Left forelimb (tissue), 1 donor: ENCODE data around the gene JMJD1C.
"Not testable (repeated sequence)": the region's sequence is repeated elsewhere in the genome, so short reads cannot be mapped to it uniquely, and the experiment has no call there.

ENCODE experiments used
- DNase-seq: peaks from one replicate; pipeline ENCODE4 v3.0.0-alpha.2; 2018; ENCODE audit warnings: low spot score

JMJD1C gene

DNA sequence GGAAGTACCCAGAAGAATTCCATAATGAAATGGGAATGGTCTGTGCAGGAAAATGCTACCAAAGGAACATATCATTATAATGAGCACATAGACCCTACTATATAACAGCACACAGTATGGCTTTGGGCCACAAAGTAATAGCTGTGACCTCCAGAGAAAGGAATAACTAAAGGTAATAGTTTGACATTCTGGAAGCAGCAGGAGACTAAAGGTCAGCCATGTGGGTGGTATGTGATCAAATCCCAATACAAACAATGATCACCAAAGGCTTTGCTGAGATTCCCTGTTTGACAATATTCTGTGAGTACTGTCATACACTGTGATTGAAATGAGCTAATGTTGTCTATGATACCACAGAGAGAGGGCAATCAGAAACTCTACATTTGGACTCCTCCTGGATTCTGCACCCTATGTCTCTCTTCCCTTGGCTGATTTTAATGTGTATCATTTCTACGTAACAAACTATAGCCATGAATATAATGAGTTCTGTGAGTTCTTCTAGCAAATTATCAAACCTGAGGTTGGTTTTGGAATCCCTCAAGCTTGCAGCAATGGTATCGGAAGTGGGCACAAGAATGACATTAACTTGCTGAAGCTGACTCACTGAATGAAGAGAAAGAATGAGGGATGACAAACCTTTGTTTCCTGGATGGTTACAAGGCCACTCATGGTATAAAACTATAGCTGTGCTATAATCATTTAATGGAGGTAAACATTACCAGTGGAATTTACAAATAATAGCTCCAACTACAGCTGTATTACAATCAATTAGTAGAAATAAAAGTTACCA lies 99.6 kb downstream of the JMJD1C start:
- no peak for DNase-seq

DNA sequence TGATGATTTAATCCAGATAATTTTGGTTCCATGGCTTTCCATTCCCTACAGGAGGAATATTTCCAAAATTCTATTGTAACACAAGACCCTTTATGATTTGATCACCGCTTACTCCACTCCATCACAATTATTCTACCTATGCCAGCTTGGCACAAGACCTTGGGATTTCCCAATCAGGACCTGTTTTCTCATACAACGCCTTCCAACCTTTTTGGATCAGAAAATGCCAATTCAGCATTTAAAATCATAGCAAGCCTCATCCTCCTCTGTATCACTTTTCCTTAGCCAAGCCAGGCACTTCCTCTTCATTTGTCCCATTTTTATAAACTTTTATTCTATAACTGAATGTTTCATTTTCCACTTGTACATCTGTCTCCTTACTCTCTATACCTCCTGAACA lies 100.9 kb downstream of the JMJD1C start:
- no peak for DNase-seq

DNA sequence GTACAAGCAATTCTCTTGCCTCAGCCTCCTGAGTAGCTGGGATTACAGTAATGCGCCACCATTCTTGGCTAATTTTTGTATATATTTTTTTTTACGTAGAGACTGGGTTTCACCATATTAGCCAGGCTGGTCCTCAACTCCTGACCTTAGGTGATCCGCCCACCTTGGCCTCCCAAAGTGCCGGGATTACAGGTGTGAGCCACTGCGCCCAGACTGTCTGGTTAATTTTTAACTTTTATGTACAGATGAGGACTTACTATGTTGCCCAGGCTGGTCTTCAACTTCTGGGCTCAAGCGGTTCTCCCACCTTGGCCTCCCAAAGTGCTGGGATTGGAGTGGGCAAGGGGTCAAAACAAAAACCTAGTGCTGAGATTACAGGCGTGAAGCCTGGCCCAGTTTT lies 101.8 kb downstream of the JMJD1C start:
- no peak for DNase-seq

DNA sequence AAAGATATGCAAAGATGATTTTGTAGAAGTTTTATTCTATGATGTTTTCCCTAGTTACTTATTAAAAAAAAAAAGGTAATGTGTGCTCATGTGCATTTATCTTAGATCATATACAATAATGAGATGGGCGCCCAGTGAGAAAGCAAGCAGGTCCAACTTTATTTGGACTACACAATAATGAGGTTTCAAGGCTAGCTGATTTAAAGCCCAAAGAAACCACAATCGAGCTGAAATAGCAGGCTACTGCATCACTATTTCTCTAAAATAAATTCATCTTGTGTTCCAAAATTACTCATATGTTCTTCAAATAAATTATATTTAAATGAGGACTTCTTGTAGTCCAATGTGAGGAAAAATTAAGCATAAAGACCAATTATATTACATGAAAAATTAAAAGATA lies 110.1 kb downstream of the JMJD1C start:
- no peak for DNase-seq

DNA sequence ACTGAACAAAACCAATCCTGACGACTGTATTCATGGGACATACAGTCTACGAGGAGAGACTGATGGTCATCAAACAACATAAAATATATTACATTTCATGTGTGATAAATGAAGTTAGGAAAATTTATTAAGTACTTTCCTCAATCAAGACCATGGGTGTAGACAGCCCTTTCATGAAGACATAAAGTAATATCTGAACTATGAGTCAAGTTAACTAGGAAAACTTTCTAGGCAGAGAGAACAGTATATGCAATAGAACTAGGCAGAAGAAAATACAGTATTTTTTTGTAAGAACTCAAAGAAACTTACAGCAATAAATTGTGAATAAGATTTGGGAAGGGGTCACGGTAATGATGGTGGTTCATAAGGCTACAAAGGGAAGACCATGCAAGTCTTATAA lies 112.8 kb downstream of the JMJD1C start:
- no peak for DNase-seq

DNA sequence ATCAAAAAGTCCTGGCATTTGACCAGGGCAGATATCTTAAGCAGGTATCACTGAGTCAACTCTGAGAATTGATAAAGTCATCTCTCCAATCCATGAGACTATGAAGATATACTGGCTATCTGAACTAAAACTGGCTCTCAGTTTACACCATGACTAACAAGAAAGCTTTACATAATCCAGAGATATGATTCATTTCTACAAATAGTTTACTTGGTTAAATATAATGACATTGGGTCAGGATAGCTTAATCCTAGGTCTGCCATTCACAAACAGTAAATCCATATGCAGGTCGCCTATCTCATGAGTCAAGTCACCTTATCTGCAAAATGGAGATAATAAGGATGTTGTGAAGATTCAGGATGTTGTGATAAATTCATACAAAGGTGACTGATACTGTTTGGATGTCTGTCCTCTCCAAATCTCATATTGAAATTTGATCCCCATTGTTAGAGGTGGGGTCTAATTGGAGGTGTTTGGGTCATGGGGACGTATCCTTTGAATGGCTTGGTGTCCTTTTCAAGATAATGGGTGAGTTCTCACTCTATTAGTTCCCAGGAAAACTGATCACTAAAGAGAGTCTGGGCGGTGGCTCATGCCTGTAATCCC lies 117.4 kb downstream of the JMJD1C start:
- DNase-seq, result no peak

DNA sequence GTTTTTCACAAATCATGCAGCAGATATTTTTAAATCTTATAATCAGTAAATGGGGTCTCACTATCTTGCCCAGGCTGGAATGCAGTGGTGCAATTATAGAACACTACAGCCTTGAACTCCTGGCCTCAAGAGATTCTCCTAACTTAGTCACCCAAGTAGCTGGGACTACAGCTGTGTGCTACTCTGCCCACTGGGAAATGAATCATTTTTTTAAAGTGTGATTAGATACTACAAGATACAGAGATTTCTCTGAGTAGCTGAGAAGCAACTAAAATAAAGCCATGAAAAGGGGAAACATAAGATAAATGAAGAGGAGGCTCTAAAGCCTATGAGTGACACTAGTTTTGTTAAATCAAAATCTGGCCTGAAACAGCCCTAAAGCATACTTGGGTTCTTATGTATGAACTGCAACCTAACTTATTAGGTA lies 119.7 kb downstream of the JMJD1C start:
- DNase-seq, result no peak

DNA sequence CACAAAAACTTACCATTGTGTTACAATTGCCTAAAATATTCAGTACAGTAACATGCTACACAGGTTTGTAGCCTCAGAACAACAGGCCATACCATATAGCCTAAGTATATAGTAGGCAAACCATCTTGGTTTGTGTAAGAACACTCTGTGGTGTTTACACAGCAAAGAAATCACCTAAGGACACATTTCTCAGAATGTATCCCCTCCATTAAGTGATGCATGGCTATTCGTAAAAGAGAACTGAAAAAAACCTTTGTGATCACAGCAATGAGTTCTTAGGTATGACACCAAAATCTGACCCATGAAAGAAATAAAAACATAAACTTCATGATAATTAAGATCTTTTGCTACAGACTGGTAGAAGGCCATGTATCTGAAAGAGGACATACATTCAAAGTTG lies 121.5 kb downstream of the JMJD1C start:
- no peak for DNase-seq

DNA sequence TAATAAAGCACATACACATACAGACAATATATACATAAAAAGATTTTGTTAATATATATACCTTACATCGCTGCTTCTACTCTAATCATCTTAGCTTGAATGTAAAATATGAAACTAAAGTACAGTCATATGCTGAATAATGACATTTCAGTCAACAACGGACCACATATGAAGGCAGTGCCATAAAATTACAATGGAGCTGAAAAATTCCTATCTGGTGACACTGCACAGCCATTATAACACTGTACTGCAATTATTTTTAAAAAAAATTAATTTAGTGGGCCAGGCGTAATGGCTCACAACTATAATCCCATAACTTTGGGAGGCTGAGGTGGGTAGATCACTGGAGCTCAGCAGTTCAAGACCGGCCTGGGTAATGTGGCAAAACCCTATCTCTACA lies 122.3 kb downstream of the JMJD1C start:
- no peak for DNase-seq

DNA sequence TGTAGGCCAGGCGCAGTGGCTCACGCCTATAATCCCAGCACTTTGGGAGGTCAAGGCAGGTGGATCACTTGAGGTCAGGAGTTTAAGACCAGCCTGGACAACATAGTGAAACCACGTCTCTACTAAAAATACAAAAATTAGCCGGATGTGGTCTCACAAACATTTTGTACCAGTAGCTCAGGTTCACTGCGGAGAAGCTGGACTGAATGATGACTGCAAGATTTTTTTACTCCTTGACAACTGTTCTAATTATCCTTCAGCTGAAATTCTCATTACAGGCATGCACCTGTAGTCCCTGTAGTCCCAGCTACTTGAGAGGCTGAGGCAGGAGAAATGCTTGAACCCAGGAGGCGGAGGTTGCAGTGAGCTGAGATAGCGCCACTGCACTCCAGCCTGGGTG lies 126.1 kb downstream of the JMJD1C start:
- not testable (repeated sequence) for DNase-seq

DNA sequence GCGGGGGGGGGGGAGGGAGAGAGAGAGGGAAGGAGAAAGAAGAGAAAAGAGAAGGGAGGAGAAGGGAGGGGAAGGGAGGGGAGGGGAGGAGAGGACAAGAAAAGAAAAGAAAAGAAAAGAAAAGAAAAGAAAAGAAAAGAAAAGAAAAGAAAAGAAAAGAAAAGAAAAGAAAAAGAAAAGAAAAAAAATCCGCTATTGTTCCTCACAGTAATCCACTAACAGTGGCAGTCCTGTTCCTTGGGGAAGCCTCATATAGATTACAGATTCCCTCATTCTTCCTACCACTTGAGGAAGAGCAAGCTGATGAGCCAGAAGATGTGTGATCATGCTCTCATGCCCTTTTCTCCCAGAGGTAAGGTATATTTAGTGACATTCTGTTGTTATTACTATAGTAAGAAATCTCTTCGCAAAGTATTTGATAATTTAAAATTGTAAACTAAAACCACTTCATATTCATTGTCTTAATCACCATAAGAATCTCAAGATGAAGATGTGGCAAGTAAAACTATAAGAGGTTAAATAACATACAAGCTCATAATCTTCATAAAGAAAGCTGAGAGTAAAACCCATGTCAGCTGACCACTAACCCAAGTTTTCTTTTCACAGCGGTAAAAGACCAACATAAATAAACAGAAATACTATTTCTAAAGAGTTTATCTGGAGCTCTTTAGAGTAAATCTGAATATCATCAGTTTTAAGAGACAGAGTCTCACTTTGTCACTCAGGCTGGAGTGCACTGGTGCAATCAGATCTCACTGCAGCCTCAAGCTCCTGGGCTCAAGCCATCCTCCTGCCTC lies 128.1 kb downstream of the JMJD1C start:
- no peak for DNase-seq

DNA sequence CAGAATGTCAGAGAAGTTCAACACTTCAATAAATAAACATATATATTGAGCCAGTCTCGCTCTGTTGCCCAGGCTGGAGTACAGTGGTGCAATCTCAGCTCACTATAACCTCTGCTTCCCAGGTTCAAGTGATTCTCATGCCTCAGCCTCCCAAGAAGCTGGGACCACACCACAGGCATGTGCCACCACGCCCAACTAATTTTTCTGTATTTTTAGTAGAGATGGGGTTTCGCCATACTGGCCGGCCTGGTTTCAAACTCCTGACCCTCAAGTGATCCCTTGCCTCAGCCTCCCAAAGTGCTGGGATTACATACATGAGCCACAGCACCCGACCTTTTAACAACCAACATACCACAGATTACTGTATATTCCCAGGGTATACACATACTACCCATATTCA lies 134.2 kb downstream of the JMJD1C start:
- no peak for DNase-seq

DNA sequence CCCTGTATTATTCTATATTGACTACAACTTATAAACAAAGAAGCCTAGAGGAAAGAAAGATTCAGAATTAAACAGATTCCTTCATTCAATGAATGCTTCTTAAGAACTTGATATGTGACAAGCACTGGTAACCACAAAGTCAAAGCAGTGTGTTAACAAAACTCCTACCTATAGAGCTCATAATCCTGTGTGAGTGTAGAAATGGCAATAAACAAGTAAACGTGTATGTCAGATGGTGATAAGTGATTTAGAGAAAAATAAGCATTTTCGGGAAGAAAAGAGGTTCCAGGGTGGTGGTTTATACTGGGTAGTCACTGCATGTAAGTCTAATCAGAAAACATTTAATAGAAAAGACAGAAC lies 141.3 kb downstream of the JMJD1C start:
- no peak for DNase-seq

DNA sequence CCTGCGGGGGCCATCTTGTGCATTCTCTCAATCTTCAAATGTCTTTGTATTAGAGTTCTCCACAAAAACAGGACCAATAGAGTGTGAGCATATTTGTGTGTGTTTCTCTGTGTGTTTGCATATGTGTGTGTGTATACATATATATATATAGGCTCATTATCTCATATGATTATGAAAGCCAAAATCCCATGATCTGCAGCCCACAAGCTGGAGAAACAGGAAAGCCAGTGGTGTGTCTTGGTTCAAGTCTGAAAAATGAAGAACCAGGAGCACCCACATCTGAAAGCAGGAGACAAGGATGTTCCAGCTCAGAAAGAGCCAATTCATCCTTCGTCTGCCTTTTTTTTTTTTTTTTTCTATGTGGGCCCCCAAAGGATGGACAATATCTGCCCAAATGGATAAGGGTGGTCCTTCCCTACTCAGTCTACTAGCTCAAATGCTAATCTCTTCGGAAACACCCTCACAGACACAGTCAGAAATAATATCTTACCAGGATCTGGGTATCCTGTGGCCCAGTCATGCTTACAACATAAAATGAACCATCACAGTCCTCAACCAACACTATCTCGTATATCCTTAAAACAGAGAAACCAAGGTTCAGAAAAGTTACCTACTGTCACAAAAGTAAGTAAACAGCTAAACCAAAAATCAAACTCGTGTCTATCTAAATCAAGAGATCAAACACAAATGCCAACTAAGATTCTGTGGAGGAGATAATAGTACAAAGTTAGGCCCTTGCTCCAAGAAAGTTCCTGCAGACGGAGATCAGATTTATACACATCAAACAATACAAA lies 141.9 kb downstream of the JMJD1C start:
- DNase-seq, result no peak

DNA sequence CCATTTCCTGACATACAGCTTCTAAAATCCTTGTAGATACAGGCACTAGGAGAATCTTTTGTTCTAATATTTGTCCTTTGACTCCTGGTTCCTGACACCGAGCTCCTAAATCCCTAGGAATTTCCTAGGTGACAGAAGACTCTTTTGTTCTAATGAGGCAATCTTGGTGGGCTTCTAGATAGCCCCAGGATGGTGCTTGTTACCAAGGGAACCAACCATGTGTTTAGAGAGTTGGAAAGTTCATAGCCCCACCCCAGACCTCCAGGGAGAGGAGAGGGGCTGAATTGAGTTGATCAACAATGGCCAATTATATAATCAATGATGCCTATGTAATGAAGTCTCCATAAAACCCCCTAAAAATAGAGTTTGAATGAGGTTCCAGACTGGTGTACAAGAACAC lies 145.1 kb downstream of the JMJD1C start:
- DNase-seq, result no peak

DNA sequence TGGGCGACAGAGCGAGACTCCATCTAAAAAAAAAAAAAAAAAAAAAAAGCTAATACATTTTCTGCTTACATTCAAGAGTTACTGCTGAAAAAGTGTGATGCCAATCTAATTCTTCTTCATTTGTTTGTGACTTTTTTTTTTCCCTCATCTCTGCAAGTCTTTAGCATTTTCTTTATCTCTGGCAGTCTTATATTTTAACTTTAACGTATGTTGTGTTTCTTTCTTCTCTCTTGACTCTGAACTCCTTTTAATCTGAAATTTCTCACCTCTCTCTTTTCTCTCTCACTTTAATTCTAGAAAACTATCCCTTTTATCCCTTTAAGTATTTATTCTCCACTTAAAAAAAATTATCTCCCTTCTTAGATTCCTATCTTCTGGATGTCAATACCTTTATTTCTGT lies 146.5 kb downstream of the JMJD1C start:
- DNase-seq, result no peak

DNA sequence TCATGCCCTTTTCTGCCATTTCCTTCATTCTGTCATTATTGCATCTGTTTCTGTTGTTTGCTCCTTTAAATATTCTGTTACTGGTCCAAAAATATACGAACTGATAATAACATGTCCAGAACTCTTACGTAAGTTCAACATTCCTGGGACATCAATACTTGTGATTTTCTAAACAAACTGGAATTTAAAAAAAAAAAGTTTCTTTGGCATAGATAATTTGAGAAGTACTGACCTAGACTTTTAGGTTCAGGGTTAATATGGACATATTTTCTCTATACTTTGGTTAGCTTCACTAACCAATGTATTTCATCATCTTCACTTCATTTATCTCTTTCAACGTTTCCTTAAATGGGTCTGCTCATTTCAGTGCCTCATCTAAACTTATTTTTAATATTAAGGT lies 147.3 kb downstream of the JMJD1C start:
- DNase-seq, result no peak

DNA sequence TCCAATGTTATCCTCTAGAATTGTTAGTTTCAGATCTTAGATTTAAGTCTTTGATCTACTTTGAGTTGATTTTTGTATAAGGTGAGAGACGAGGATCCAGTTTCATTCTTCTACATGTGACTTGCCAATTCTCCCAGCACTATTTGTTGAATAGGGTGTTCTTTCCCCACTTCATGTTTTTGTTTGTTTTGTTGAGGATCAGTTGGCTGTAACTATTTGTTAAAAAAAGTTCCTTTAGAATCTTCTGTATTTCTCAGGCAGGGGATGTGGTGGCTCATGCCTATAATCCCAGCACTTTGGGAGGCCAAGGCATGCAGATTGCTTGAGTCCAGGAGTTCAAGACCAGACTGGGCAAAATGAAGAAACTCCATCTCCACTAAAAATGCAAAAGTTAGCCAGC lies 151.8 kb downstream of the JMJD1C start:
- no peak for DNase-seq

DNA sequence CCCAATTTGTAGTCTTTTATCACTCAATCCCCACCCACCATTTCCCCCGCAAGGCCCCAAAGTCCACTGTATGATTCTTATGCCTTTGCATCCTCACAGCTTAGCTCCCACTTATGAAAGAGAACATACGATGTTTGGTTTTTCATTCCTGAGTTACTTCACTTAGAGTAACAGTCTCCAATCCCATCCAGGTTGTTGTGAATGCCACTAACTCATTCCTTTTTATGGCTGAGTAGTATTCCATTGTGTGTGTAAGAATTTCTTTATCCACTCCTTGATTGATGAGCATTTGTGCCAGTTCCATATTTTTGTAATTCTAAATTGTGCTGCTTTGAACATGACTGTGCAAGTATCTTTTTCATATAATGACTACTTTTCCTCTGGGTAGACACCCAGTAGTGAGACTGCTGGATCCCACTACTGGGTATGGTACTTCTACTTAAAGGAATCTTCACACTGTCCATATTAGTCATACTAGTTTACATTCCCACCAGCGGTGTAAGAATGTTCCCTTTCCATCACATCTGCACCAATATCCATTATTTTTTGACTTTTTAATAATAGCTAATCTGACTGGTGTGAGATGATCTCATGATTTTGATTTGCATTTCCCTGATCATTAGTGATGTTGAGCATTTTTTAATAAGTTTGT lies 152.6 kb downstream of the JMJD1C start:
- DNase-seq, result no peak

DNA sequence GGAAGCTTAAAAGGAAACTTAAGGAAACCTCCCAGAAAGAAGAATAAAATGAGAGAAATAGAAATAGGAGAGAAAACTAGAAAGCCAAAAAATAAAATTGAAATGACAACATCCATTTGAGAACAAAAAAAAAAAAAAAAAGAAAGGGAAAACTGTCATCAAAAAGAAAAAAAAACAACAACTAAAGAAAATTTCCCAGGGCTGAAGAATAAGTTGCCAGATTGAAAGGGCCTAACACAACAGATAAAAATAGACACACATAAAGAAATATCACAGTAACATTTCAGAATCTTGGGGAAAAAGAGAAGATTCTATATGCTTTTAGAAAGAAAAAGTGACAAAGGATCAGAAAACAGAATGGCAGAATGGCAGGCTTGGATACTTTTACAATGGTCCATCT lies 157.1 kb downstream of the JMJD1C start:
- no peak for DNase-seq

DNA sequence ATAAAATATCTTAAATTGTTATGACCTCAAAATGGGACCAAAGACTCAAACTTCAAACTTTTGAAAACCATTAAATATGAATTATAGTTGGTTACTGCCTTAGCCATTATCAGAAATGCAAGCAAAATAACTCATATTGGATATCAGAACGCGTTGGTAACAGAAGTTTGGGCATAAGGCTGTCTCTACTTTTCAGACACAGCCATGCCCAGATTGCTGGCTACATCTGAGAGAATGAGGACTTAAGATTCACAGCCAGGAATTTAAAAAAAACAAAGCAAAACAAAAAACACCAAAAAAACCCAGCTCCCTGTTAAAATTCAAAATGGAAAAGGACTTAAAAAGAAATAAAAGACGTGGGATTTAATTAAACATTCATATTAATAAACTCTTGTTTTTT lies 161.6 kb downstream of the JMJD1C start:
- no peak for DNase-seq

DNA sequence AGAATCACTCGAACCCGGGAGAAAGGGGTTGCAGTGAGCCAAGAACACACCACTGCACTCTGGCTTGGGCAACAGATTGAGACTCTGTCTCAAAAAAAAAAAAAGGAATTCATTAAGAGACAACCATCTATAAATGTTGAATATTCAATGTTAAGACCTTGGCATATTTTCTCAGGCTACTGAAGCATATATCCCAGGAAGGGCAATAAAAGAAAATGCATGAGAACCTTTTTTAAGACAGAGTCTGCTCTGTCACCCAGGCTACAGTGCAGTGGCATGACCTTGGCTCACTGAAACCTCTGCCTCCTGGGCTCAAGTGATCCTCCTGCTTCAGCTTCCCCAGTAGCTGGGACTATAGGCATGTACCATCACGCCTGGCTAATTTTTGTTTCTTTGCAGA lies 165.0 kb downstream of the JMJD1C start:
- no peak for DNase-seq
